ENCODE data around the gene ZFTA. TPM values are rescaled to one million over a fixed set of nuclear protein-coding genes. Genes with fewer than 3 reads are reported as not detected.
A peak's percentile ranks its signal among the peaks of the same experiment; 100 is the strongest.

ZFTA gene
- total RNA-seq, 2 donors from 2014 or later: 13.2 to 23.1 TPM

DNA sequence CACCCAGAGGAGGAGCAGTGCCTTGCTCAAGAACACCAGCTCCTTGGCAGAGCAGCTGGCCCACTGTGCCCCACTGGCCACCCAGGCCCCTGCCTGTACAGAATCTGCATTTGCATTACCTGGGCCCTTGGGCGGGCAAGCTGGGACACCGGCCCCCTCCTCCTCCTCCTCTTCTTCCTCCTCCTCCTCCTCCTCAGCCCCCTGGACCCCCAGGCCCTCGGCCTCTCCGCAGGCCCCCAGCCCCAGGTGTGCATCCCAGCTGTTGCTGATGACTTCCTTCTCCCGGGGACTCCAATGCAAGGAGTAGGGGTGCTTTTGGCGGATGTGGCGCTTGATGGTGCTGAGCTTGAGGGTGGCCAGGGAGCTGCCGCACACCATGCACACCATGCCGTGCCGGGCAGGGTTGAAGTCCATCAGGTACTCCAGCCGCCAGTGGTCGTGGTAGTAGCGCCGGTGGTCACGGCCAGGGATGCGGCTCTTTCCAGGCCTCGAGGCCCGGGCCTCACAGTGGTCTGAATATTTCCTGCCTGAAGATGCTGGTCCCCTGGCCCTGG, 2.8 kb downstream of the ZFTA start:
- DNase-seq (peak in 1 of 4 donors; percentile 15), ATAC-seq (no peak)
- Histone ChIP-seq H3K27me3 (no peaks in the 10 kb centered on the region), H3K27ac (peak overlapping the region; percentile 40 to 76 (median 68)), H3K36me3 (replicated peaks in 1 of 2; ENCODE audit: insufficient read depth in 1 of 2, low read depth in 2 of 2) (no peaks in the 10 kb centered on the region), H3K4me3 (no peak overlapping the region), H3K9me3 (no peaks in the 10 kb centered on the region), H3K4me1 (peaks cover 57% of the 10 kb centered on the region)
- TF ChIP-seq CTCF (IDR thresholded peaks at IDR 0.05): no peak
- TF ChIP-seq POLR2A (IDR thresholded peaks at IDR 0.05): no peak
- WGBS, 2 donors: 53 to 65% methylated on average over 5 to 18 of the region's 18 CpGs
- intact Hi-C loops (cut with DNase I): loop anchor here (10.0 kb wide), 1 partner anchor 179 kb away; no protein-coding TSS in a partner anchor

DNA sequence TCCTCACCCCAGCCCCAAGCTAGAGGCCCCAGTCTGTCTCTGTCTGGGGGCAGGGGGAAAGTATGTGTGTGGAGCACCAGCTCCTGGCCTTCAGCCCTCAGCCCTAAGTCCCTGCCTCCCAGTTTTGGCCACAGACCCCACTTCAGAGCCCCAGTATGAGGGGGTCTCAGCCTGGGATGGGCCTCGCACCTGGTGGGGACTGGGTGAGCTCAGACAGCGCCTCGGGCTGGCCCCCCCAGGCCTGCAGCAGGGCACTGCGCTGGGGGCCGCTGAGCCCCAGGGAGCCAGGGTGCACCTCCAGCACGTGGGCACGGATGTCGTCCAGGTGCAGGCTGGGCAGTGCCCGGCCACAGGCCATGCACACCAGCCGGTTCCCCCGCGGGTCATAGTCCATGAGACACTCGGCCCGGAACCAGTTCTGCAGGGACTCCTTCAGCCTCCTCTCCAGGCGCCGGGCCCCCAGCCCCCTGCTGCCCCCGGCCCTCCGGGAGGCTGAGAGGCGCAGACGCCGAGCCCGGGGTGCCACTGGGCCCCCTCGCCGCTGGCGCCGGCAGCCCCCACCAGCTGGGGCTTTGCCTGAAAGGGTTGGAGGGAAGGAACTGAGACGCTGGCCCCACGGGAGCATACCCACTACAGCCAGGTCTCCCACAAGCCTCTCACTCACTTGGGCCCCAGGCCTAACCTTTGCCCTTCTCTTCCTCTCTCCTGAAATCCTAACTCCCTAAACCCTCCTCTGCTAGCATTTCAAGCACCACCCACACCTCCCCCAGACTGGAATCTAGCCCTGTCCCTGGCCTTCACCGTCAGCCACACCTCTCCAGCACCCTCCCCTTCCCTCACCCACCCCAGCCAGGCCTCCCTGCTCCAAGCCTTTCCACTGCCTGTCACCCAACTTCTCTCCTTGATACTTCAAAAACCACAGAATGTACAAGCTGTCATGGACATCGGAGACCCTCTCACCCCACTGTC, 3.6 kb downstream of the ZFTA start:
- WGBS, 2 donors: 20 to 39% methylated on average over 4 to 29 of the region's 30 CpGs
- no peaks in the 10 kb centered on the region for H3K27me3 ChIP-seq
- H3K36me3 ChIP-seq (replicated peaks in 1 of 2; ENCODE audit: insufficient read depth in 1 of 2, low read depth in 2 of 2): no peaks in the 10 kb centered on the region
- peak; percentile 23 for ATAC-seq
- TF ChIP-seq CTCF (IDR thresholded peaks at IDR 0.05) (no peak), POLR2A (IDR thresholded peaks at IDR 0.05) (peak in 2 of 3 donors; percentile 6 to 17)
- H3K4me3 ChIP-seq: no peak overlapping the region
- H3K9me3 ChIP-seq: no peaks in the 10 kb centered on the region
- peak overlapping the region; percentile 40 to 76 (median 68) for H3K27ac ChIP-seq
- intact Hi-C loops (cut with DNase I): loop anchor here (10.0 kb wide), 1 partner anchor 180 kb away; no protein-coding TSS in a partner anchor
- H3K4me1 ChIP-seq: peaks cover 54% of the 10 kb centered on the region
- DNase-seq: peak; percentile 60 to 80 (median 76)

- peaks cover 48% of the 10 kb centered on the region for H3K4me1 ChIP-seq
- no peak overlapping the region for H3K4me3 ChIP-seq
- H3K9me3 ChIP-seq: no peaks in the 10 kb centered on the region
- TF ChIP-seq POLR2A (IDR thresholded peaks at IDR 0.05): no peak
- no peak for TF ChIP-seq CTCF (IDR thresholded peaks at IDR 0.05)
- H3K27me3 ChIP-seq: no peaks in the 10 kb centered on the region
- peak overlapping the region in 3 of 4 donors; percentile 66 to 76 (median 69) for H3K27ac ChIP-seq
- no peaks in the 10 kb centered on the region for H3K36me3 ChIP-seq (replicated peaks in 1 of 2; ENCODE audit: insufficient read depth in 1 of 2, low read depth in 2 of 2)
- intact Hi-C loops (cut with DNase I): loop anchor here (10.0 kb wide), 1 partner anchor 180 kb away; no protein-coding TSS in a partner anchor
- no peak for ATAC-seq
- 79 to 91% methylated on average over 21 to 22 of the region's 23 CpGs for WGBS, 2 donors
- no peak for DNase-seq
Observed at GRCh38 chr11:63764340-63764678, 4.3 kb downstream of the ZFTA start.

DNA sequence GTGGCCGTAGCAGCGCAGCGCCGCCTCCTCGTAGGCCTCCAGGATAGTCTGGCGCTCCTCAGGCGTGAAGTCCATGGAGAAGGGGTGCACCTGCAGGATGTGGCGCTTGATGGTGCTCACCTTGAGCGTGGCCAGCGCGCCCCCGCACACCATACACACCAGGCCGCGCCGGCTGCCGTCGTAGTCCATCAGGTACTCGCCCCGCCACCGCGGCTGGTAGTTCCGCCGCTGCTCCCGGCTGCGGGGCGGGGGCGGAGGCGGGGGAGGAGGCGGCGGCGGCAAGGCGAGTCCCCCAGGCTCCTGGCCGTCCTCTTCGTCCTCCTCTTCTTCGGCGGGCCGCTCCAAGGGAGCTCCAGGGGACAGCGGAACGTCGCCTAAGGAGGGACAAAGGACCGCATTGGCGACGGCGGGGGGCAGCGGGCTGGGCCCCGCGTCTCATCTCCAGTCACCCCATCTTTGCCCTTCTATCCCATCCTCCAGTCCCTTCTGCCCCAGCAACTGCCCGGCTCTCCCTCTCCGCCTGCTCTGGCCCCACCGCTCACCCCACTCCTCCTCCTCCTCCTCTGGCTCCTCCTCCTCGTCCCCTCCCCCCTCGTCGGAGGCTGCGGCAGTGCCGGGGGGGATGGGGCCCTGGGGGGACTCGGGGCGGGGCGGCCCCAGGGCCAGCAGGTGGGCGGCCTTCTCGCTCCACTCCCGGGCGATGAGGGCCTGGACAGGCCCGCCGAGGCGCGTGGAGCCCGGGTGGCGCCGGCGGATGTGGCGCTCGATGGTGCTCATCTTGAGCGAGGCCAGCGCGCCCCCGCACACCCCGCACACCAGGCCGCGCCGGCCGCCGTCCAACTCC, 4.9 kb downstream of the ZFTA start:
- Histone ChIP-seq H3K36me3 (replicated peaks in 1 of 2; ENCODE audit: insufficient read depth in 1 of 2, low read depth in 2 of 2) (no peaks in the 10 kb centered on the region), H3K4me1 (peaks cover 45% of the 10 kb centered on the region), H3K27ac (no peak overlapping the region), H3K9me3 (no peaks in the 10 kb centered on the region), H3K4me3 (no peak overlapping the region), H3K27me3 (no peaks in the 10 kb centered on the region)
- ATAC-seq (no peak), DNase-seq (peak in 3 of 4 donors; percentile 17 to 20 (median 17))
- TF ChIP-seq POLR2A (IDR thresholded peaks at IDR 0.05) (no peak), CTCF (IDR thresholded peaks at IDR 0.05) (no peak)
- 84 to 85% methylated on average over 30 to 72 of the region's 82 CpGs for WGBS, 2 donors
- intact Hi-C loops (cut with DNase I): loop anchor here (10.0 kb wide), 1 partner anchor 181 kb away; no protein-coding TSS in a partner anchor
